ENCODE data around the gene TMEM161A. TPM values are rescaled to one million over a fixed set of nuclear protein-coding genes. Genes with fewer than 3 reads are reported as not detected.

Gene TMEM161A
- total and polyA plus RNA-seq, 9 of the 15 experiments (the other 6 are each of a cell fraction or from before 2014, with no cell fraction given): 0.63 to 92.3 (median 38.9) TPM

- TF ChIP-seq CHCHD3 (CRISPR knock-in tag; IDR thresholded peaks at IDR 0.05) (no peak), BMI1 (IDR thresholded peaks at IDR 0.05; ENCODE audit: low read length) (no peak), MAZ (CRISPR knock-in tag; conservative IDR thresholded peaks at IDR 0.05 in 1 of 2, IDR thresholded peaks at IDR 0.05 in 1 of 2) (peak; percentile 21 to 68; a peak in 2 of 4 replicates), PTRF (tag; IDR thresholded peaks at IDR 0.05) (no peak), CLOCK (CRISPR knock-in tag; IDR thresholded peaks at IDR 0.05; ENCODE audit: borderline replicate concordance) (no peak), NCOR1 (IDR thresholded peaks at IDR 0.05) (no peak), MAX (CRISPR knock-in tag; IDR thresholded peaks at IDR 0.05) (peak; percentile 41; the same call in 1 of the 2 replicates), ARID1B (IDR thresholded peaks at IDR 0.05) (0 out of 2 replicates have a peak, but pooled peaks have one; percentile 32), NR4A1 (CRISPR knock-in tag; IDR thresholded peaks at IDR 0.05) (no peak), NR4A1 (tag; IDR thresholded peaks at IDR 0.05) (no peak), MYC (IDR thresholded peaks at IDR 0.05; ENCODE audit: low read depth, low read length) (peak; percentile 41; the same call in 1 of the 2 replicates), MYC (CRISPR knock-in tag; IDR thresholded peaks at IDR 0.05; ENCODE audit: borderline replicate concordance, low read depth) (no peak), DDX20 (tag; IDR thresholded peaks at IDR 0.05; ENCODE audit: low read depth) (no peak), HOXB6 (CRISPR knock-in tag; IDR thresholded peaks at IDR 0.05; ENCODE audit: borderline replicate concordance) (no peak), ARID2 (IDR thresholded peaks at IDR 0.05) (no peak), MEF2D (tag; conservative IDR thresholded peaks at IDR 0.05; ENCODE audit: low read depth) (no peak), ZNF79 (CRISPR knock-in tag; IDR thresholded peaks at IDR 0.05; ENCODE audit: low read depth) (no peak), DACH1 (IDR thresholded peaks at IDR 0.05; ENCODE audit: partially characterized antibody) (no peak), PHB (CRISPR knock-in tag; IDR thresholded peaks at IDR 0.05) (no peak)
- TF ChIP-seq, protein P1, sequence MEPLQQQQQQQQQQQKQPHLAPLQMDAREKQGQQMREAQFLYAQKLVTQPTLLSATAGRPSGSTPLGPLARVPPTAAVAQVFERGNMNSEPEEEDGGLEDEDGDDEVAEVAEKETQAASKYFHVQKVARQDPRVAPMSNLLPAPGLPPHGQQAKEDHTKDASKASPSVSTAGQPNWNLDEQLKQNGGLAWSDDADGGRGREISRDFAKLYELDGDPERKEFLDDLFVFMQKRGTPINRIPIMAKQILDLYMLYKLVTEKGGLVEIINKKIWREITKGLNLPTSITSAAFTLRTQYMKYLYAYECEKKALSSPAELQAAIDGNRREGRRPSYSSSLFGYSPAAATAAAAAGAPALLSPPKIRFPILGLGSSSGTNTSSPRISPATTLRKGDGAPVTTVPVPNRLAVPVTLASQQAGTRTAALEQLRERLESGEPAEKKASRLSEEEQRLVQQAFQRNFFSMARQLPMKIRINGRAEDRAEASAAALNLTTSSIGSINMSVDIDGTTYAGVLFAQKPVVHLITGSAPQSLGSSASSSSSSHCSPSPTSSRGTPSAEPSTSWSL (CRISPR knock-in tag; IDR thresholded peaks at IDR 0.05; ENCODE audit: borderline replicate concordance): no peak
- TF ChIP-seq, protein P2, sequence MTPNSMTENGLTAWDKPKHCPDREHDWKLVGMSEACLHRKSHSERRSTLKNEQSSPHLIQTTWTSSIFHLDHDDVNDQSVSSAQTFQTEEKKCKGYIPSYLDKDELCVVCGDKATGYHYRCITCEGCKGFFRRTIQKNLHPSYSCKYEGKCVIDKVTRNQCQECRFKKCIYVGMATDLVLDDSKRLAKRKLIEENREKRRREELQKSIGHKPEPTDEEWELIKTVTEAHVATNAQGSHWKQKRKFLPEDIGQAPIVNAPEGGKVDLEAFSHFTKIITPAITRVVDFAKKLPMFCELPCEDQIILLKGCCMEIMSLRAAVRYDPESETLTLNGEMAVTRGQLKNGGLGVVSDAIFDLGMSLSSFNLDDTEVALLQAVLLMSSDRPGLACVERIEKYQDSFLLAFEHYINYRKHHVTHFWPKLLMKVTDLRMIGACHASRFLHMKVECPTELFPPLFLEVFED (CRISPR knock-in tag; conservative IDR thresholded peaks at IDR 0.05): no peak
Measured at GRCh38 chr19:19120308-19121231, 17.7 kb downstream of the TMEM161A start (continued).
